ENCODE measurements around the gene TAGLN.

Gene TAGLN

GRCh38 chr11:117214404-117215110 lies 15.4 kb downstream of the TAGLN start:
- DNase-seq (ENCODE audit: low read depth) = no peak

DNA sequence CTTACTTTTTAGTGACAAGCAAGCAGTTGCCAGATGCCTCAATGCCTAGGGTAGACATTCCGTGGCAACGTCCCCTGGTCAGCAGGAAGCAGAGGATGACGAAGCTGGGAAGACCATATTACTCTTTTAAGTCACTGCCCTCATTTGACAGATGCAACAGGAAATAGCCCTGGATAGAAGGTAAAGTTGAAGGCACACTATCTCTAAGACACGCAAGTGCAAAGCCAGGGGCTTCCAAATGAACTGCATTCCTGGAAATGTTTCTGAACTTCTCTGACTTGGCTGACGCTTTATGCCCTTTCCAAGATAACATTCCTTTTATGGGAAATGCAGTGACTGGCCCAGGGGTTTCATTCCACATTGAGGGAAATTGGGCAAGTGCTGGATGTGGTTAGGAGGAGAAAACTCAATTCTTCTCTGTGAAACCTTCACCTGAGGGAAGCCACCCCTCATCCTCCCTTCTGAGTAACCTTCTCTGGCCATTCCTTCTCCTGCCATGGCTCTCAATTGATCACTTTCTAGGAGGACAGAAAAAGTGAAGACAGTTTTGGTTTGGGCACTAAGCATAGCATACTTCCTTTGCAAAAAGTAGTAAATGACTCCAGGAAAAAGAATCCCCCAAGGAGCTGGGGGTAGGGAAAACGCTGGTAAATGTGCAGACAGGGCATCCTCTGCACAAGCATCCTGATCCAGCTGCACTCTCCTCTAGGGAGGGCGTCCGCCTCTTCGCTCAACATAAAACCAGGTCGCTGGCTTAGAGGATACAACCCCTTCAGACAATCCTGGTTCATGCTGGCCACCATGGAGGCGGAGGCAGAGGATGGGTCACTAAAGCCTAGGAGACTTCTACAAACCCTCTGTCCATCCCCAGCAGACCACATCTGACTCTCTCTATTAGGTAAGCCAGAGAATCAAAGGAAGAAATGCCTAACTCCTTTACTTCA lies 18.2 kb downstream of the TAGLN start:
- DNase-seq (ENCODE audit: low read depth) = no peak

DNA sequence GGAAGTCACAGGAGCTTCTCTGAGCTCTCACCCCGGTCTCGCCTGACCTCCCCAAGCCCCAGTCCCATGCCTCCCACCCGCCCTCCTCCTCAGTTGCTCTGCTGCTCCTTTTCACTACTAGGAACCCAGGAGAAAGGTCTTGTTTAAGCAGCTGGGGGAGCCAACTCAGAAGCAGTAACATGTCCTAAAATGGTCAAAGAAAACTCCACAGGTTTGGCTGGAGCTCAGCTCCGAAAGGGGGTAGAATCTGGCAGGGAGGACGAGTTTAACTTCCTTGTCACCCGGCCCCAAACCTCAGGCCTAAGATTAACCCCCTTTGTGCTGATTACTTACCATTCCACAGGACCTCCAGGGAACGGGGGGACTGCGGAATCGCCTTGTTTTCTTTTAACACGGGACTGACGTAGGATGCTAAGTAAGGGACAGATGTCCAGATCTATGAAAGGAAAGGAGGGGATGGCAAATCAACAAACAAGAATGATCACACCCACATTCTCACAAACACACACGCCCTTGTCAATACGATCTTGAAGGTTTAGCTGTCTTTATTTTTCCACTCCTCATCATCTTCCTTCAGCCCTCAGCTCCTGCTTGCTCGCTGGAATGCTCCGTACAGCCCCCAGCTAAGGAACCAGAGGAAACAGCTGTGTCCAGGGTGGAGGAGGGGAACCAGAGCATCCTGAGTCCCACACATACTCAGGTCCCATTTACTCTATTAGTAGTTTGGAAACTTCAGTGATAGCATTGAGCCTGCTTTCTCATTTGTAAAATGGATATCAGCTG lies 19.2 kb downstream of the TAGLN start:
- DNase-seq (ENCODE audit: low read depth) = no peak

DNA sequence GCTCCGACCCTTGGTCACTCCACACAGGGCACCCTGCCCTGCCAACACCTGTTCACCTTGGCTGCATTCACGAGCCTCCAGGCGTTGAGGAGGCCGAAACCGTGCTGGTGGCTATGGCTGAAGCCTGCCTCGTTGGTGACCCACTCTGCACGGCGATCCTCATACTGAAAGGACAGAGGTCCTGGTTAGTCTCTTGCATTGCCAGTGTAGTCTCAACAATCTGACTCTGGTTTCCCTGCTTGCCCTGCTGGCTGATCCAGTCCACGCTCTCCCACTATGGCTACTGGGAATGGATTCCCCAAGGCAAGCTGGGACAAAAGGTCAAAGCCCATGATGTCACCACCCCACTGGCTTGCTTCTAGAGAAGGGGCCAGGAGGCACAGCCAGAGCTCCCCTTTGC lies 19.8 kb downstream of the TAGLN start:
- no peak for DNase-seq (ENCODE audit: low read depth)

DNA sequence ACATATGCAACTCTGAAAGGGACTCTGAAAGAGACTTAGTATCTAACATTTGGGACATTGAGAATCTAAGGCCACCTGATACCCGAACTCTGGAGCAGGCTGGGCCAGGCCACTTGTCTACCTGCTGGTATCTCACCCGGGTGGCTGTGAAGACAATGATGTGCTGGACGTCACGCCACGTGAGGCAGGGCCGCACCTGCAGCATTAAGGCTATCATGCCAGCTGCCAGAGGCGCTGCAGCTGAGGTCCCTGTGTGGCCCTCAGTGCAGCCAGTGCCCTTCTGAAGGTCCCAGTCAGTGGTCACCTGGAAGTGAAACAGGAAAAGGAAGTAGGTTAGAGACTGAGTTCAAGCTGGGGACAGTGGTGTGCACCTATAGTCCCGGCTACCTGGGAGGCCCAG lies 20.3 kb downstream of the TAGLN start:
- DNase-seq (ENCODE audit: low read depth) = no peak

DNA sequence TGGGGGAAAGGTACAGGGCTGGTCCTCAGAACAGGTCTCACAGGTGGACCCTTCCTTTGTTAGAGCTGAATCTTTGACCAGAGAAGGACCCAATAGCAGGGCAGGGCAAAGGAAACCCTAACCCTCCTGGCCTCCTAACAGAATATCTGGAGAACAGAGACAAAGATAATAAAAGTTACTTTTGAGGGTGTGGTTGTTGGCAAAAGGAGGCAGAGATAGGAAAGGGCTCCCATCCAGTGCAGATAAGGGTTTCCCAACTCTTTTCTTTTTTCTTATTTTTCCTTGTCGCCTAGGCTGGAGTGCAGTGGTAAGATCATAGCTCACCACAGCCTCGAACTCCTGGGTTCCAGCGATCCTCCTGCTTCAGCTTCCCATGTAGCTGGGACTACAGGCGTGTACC lies 20.8 kb downstream of the TAGLN start:
- DNase-seq (ENCODE audit: low read depth) = no peak

DNA sequence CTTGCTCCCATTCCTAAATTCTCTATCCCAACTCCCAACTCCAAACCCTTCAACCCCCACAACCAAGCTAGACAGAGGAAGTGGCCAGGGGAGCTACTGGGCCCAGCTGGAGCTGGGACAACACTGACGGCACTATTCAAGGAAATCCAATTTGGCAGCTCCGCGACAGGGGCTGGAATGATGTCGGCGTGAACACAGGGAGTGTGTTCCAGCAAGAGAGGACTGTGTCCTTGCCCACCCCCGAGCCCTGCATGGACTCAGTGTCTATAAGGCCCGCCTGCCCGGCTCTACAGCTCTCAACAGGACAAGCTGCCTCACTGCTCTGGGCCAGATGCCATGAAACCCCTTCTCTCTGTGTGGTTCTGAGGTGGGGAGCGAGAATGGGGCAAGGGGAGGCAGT lies 21.4 kb downstream of the TAGLN start:
- DNase-seq (ENCODE audit: low read depth) = no peak

- no peak for DNase-seq (ENCODE audit: low read depth)
Measured at GRCh38 chr11:117220999-117221774, 22.0 kb downstream of the TAGLN start.

DNA sequence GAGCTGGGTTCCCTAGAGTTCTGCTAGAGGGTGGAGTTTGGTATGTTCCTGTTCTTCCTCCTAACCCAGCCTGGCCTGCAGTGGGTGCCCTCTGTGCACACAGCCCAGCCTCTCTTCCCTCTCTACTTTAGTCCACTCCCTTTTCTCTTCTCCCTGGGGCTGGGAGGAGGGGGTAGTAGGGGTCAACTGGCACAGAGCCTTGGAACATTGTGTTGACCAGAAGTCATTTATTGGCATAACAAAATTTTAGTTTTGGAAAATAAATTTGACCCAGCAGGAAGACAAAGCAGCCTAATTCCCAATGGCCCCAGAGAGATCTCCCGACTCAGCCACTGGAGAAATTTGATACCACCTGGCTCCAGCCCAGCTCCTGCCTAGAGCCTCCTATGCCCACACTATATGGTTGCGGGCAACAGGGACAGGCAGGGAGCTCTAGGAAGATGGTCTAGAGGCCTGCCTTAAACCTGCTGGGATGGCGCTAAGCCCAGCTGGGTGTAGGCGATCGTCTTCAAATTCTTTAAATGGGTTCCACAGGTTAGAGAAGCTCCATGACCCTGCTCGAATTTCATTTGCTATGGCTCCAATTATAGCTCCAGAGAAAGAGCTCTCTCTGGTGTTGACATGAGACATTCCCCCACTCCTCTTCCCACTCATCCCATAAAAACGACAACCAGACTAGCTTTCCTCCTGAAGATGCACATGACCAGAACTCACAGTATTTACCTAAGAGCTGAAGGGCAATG lies 22.8 kb downstream of the TAGLN start:
- no peak for DNase-seq (ENCODE audit: low read depth)

DNA sequence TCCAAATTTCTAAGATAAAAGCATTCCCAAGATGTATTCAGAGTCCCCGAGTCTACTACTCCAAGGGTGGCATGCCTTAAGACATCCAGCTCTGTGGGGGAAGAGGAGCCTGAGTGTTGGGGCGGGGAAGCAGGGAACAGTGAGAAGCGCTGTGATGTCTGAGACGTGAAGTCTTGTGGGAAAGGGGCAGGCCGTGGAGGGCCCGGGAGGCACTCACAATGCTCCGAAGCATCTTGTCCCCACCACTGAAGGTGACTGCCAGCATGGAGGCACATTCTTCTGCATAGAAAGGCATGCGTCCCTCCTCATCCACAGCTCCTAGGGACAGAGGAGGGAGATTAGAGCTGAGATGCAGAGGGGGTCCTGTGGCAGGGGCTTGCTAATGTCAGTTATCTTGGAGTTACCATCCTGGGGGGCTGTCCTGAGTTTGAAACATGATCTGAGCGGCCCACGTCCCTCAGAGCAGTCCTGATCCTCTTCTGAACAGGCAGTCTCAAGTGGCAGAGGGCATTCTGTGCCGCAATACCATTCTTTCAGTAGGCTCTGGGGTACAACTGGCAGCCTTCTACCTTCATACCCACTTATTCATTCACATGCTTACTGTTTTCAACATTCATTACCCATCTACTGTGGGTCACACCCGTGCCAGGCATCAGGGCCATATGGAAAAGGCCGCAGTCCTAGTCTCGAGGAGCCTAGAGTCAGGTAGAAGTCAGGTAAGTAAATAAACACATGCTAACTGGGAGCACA lies 24.0 kb downstream of the TAGLN start:
- DNase-seq (ENCODE audit: low read depth) = no peak

- DNase-seq (ENCODE audit: low read depth) = no peak
Measured at GRCh38 chr11:117223741-117224689, 24.8 kb downstream of the TAGLN start.

DNA sequence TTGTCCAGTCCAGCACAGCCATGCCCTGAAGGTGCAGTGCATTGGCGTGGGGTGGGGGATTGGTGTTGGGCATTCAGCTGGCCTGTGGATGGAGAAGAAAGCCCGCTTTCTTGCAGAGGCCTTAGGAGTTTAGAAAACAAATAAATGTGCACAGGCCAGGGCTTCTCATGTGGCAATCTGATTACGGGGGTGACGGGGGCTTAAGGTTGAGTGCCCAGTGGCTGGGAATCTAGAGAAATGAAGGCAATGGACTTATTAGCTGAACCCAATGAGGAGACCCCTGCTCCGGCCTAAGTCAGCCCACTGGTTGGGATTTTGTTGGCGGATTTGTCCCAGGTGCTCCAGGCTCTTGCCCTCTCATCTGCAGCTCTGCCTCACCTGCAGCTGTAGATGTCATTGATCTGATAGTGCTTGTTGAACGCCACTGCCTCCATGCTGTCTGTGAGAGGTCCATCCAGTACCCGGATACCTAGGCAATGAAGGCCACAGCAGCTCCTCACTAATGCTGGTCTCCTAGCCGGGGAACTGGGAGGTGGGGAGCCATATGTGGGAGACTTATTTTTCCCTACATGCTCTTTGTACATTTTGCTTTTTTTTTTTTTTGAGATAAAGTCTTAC lies 26.5 kb downstream of the TAGLN start:
- DNase-seq (ENCODE audit: low read depth) = no peak

- no peak for DNase-seq (ENCODE audit: low read depth)
Measured at GRCh38 chr11:117226388-117227385, 27.5 kb downstream of the TAGLN start.

GRCh38 chr11:117228091-117228490 lies 28.9 kb downstream of the TAGLN start:
- no peak for DNase-seq (ENCODE audit: low read depth)

DNA sequence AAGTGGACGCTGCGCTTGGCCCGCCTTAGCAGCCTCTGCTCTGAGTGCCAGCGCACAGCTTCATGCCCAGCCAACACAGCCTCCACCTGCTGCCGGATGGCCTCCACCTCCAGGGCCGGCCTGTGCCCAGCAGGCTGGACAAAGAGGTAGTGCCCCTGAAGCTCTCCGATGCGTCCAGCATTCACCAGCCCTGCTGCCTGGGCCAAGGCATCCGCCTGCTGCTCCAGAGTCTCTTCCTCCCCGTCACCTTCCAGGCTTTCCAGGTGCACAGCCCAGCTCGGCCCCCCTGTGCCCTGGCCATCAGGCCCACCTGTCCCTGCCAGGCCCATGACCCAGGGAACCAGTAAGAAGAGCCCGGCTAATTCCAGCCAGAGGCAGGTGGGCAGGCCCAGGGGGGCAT lies 30.2 kb downstream of the TAGLN start:
- no peak for DNase-seq (ENCODE audit: low read depth)

- DNase-seq (ENCODE audit: low read depth) = no peak
Measured at GRCh38 chr11:117229931-117230285, 30.7 kb downstream of the TAGLN start.

DNA sequence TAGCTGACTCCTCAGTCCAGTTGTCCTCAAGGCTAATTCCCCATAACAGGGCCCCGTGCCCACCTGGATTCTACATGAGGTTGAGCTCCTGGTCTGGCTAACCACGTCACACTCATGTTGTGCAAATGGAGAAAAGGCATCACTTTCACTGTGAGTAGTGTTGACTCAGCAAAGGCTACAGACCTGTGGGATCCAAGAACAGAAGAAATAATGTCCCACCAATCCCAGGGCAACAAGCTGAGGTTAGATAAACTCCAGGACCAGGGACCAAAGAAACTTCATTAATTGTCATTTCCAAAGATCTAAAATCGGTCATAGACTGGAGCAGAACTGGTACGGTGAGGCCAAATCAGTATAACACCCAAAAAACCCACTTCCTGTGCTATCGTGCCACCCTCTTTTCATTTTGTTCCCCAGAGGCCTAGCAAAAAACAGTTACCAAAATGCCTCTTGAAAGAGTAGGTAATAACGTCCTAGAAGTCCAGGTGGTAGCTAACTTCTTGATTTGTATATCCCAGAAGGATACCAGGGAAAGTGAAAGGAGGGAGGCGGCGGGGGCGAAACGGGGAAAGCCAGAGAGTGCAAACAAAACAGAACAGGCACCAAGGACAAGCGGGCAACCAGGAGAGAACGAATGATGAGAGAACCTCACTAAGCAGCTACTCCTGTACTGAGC lies 31.3 kb downstream of the TAGLN start:
- DNase-seq (ENCODE audit: low read depth) = peak; percentile 42

All from activated gamma-delta T cell treated with anti-CD3 and anti-CD28 coated beads, Interleukin-2, amount 50 U/mL, for 16 hours (primary cell).